Stimulated activated naive B cell treated with anti-CD40 and anti-IgM and Interleukin-4, amounts not matched to agents 10 μg/mL and 1 μg/mL and 100 μg/mL, for 72 hours (primary cell): ENCODE results near the gene DCUN1D2.
A peak's percentile ranks its signal among the peaks of the same experiment; 100 is the strongest.

Experiments used
- ATAC-seq, 2 donors: fragments of 150-1000 bp; cut with Tn5 transposase; replicated peaks; 2 replicates each; pipeline ENCODE4 v1.10.0; 2021; ENCODE audit warnings: moderate library complexity in 1 of 2
- DNase-seq: peaks from one replicate; pipeline ENCODE4 v3.0.0; 2021
- H3K27ac Mint-ChIP-seq: one replicate; pipeline ENCODE4 v1.8.0; 2022; ENCODE audit warnings: mild to moderate bottlenecking, mixed read lengths
- H3K27me3 Mint-ChIP-seq, 2 donors: one replicate each; pipeline ENCODE4 v1.8.0; 2022; ENCODE audit warnings: mixed read lengths in 2 of 2
- H3K36me3 Mint-ChIP-seq, 2 donors: one replicate each; pipeline ENCODE4 v1.8.0; 2022; ENCODE audit warnings: mixed read lengths in 2 of 2, mild to moderate bottlenecking in 1 of 2
- H3K4me1 Mint-ChIP-seq, 2 donors: one replicate each; pipeline ENCODE4 v1.8.0; 2022; ENCODE audit warnings: mixed read lengths in 2 of 2, mild to moderate bottlenecking in 1 of 2
- H3K4me3 Mint-ChIP-seq, 2 donors: one replicate each; pipeline ENCODE4 v1.8.0; 2022; ENCODE audit warnings: mild to moderate bottlenecking in 2 of 2, mixed read lengths in 2 of 2, moderate library complexity in 1 of 2
- H3K9me3 Mint-ChIP-seq, 2 donors: one replicate each; pipeline ENCODE4 v1.8.0; 2022; ENCODE audit warnings: mixed read lengths in 2 of 2, mild to moderate bottlenecking in 1 of 2

DCUN1D2 gene

DNA sequence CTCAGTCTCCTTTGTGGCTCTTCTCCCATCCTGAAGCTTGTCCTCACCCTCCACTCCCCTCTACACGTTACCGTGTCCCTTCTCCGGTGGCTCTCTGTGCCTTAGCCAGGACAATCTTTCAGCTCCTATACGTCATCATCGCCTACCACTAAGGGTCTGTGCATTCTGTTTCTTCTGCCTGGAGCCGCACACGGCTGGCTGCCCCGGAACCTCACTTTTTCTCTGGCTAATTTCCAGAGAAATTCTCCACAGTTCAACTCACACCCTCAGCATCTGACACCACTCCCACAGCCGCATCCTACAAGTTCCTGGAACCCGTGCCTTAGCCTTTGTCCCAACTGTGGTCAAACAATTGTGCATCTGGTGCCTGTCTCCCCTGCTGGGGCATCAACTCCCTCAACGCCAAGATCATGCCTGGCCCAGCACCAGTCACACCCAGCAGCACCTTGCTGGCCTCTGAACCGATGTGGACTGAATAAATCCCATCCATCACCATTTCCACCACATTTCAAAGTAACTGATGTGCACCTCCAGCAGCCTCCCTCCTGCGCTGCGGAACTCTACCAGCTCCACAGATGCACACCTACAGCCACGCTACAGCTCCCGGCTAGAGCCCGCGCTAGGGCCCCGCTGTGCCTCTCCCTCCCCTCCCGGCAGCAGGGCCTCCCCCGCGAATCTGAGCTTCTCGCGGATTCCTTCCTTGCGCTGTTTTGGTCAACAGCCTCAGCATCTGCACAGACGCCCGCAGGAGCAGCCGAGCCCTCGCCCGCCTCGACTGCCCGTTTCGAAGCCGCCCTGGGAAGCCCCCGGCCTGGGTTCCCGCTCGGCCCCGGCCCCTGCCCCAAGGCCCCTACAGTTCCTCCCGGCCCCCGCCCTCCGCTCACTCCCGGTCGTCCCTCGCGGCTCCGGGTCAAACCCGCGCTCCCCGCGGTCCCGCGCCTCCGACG lies 689 bp downstream of the DCUN1D2 start:
- Mint-ChIP-seq H3K9me3 (no peaks in the 10 kb centered on the region), H3K4me3 (peak overlapping the region; percentile 83 to 93)
- peak; percentile 25 for DNase-seq

DNA sequence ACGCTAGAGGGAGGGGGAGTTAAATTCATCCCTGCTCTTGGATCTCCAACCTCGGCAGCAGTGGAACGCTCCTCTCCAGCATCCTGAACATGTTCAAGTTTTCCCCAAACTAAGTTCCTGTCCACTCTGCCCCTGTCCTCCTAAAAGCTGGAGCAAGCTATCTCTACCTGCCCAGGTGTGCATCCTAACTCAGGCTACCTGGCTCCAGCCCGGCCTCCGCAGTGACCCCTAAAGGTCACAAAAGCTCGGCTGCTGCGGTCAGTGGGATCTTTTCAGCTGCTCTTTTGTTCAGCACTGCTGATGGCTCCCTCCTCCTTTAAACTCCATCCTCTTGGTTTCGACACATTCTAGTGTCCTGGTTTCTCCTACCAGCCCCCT lies 1.4 kb downstream of the DCUN1D2 start:
- Mint-ChIP-seq H3K4me1 (peaks cover 27 to 44% of the 10 kb centered on the region in 2 donors), H3K27ac (no peak overlapping the region), H3K36me3 (peaks cover 0 to 12% of the 10 kb centered on the region in 2 donors), H3K9me3 (no peaks in the 10 kb centered on the region), H3K27me3 (no peaks in the 10 kb centered on the region), H3K4me3 (peak overlapping the region; percentile 83 to 93)
- DNase-seq (no peak), ATAC-seq (no peak)

More for the DNA sequence above, 689 bp downstream of the DCUN1D2 start:
- Mint-ChIP-seq H3K27ac (peak overlapping the region; percentile 67), H3K4me1 (peaks cover 27 to 44% of the 10 kb centered on the region in 2 donors), H3K36me3 (peaks cover 0 to 15% of the 10 kb centered on the region in 2 donors), H3K27me3 (no peaks in the 10 kb centered on the region)
- peak; percentile 38 to 52 for ATAC-seq

DNA sequence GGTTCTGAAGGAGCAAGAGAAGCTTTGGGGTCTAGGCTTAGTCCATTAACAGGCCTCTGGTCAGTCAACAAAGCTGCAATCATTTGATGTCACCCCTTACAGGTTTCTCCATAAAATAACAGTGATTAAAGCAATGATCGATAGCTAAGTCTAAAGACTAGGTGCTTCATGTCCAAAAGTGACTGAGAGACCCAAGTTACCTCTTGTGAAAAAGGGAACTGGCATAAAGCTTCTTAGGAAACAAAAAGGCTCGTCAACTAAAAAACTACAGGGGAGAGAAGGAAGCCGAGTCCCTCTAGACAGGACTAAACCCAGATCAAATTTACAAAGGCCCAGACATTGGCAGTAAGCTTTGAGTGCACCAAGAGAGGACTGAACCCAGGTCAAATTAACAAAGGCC lies 2.2 kb downstream of the DCUN1D2 start:
- Mint-ChIP-seq H3K27ac (no peak overlapping the region), H3K36me3 (peaks cover 2 to 14% of the 10 kb centered on the region in 2 donors), H3K27me3 (no peaks in the 10 kb centered on the region), H3K4me1 (peaks cover 29 to 42% of the 10 kb centered on the region in 2 donors), H3K4me3 (peak overlapping the region in 1 of 2 donors; percentile 11), H3K9me3 (no peaks in the 10 kb centered on the region)
- DNase-seq (no peak), ATAC-seq (no peak)

DNA sequence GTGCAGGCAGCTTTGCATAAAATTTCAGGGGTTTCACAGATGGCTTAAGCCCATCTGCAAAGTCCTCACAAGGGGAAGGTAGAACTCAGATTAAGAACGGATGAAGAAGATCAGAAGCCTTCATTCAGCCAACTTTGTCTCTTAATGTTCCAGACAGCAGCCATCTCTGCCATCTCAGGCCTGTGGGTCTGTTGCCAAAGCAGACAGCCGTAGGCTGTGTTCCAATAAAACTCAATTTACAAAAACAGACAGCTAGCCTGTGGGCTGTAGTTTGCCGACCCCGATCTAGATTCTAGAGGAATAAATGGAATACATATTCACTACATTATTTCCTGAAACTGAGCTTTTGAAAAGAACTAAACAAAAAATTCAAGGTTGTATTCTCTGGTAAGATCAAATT lies 3.8 kb downstream of the DCUN1D2 start:
- Mint-ChIP-seq H3K36me3 (peaks cover 2 to 15% of the 10 kb centered on the region in 2 donors), H3K4me1 (peaks cover 27 to 33% of the 10 kb centered on the region in 2 donors), H3K4me3 (no peak overlapping the region), H3K27ac (no peak overlapping the region), H3K9me3 (no peaks in the 10 kb centered on the region), H3K27me3 (no peaks in the 10 kb centered on the region)
- no peak for DNase-seq
- ATAC-seq: no peak

DNA sequence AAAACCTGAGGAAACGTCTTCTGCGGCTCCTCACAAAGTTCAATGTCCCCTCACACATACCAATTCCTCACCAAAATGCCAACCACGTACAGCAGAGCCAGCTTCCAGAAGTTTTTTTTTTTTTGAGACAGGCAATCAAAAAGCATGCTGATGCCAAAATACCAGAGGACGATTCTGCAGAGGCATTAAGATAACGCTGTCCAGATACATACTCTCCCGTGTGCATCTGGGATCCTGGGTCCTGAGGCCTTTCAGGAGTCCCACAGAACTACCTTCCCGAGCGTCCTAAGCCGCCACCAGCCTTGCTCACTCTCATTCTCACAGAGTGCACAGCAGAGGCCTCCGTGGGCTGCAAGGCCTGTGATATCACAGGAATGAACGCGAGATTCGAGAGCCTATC lies 5.0 kb downstream of the DCUN1D2 start:
- Mint-ChIP-seq H3K36me3 (peaks cover 3 to 15% of the 10 kb centered on the region in 2 donors), H3K27me3 (no peaks in the 10 kb centered on the region), H3K4me1 (peaks cover 25 to 29% of the 10 kb centered on the region in 2 donors), H3K27ac (no peak overlapping the region), H3K9me3 (no peaks in the 10 kb centered on the region), H3K4me3 (no peak overlapping the region)
- ATAC-seq: no peak
- no peak for DNase-seq

DNA sequence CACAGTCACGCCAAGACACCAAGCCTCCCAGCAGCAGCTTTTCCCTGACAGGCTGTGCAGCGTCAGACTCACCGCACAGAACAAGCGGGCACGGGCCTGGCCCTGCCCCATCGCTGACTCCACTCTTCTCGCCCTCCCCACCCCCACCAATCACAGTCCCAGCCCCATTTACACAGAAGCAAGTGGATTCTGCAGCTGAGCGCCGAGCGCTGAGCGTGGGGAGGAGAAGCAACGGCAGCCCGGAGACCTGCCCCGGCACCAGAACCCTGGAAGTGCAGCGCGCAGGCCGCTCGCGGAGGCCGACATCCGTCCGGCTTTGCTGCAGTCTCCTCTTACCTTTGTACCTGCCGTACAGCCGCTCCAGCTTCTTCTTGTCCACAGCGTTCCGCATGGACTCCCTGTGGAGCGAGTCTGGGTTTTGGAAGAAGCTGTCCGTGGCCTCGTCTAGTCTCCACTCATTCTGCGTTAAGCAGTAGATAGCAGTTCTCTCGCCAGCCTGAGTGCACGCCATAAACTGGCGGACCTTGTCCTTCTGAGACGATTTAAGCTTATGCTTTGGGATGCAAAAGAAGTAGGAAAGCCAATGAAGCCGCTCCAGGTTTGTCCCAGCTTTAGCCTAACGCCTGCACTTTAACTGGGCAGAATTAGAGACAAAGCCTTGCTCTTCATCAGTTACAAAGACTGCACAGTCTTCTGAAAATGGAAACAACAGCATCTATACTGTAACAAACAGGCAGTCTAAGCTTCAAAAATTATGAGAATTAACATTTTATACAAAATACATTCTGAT lies 6.8 kb downstream of the DCUN1D2 start:
- Mint-ChIP-seq H3K36me3 (peaks cover 17 to 23% of the 10 kb centered on the region in 2 donors), H3K9me3 (no peaks in the 10 kb centered on the region), H3K4me1 (peaks cover 15 to 16% of the 10 kb centered on the region in 2 donors), H3K27me3 (no peaks in the 10 kb centered on the region), H3K27ac (no peak overlapping the region), H3K4me3 (no peak overlapping the region)
- ATAC-seq: no peak
- DNase-seq: no peak

DNA sequence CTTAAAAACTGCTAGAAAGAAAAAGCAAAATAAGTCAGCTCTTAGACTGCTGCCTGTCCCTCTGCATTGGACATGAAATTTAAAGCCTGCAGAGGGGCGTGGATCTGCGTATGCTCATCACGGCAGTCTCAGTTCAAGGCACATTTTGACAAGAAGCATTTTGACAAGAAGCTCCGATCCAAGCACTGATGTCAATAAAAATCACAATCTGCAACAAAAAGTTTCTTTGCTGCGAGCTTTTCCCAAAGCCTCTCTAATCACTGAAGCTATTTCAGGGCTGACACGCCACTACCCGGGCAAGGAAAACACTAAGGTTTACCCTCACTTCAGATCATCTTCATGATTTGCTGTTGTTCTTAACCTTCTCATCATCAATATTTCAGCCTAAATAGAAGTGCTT lies 7.4 kb downstream of the DCUN1D2 start:
- Mint-ChIP-seq H3K27ac (no peak overlapping the region), H3K27me3 (no peaks in the 10 kb centered on the region), H3K36me3 (peaks cover 18 to 26% of the 10 kb centered on the region in 2 donors), H3K4me3 (no peak overlapping the region), H3K9me3 (no peaks in the 10 kb centered on the region), H3K4me1 (peaks cover 9 to 10% of the 10 kb centered on the region in 2 donors)
- no peak for ATAC-seq
- DNase-seq: no peak

DNA sequence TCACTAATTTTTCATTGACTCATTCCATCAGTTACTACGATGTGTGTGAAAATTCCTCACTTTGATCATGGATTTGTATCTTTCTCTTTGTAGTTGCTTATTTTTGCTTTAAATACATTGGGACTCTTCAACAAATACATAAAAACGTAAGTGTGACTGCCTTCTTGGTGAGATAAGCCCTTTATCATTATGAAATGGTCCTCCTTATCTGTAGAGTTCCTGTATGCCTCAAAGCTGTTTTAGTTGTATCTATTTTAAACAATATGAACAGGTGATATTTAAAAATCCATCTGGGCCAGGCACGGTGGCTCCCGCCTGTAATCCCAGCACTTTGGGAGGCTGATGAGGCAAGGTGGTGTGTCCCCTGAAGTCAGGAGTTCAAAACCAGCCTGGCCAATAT lies 11.3 kb downstream of the DCUN1D2 start:
- no peak overlapping the region for H3K4me3 Mint-ChIP-seq
- no peak overlapping the region for H3K27ac Mint-ChIP-seq
- ATAC-seq (no peak), DNase-seq (no peak)
- peaks cover 0 to 2% of the 10 kb centered on the region in 2 donors for H3K4me1 Mint-ChIP-seq
- H3K9me3 Mint-ChIP-seq: no peaks in the 10 kb centered on the region
- peaks cover 33 to 54% of the 10 kb centered on the region in 2 donors for H3K36me3 Mint-ChIP-seq
- H3K27me3 Mint-ChIP-seq: no peaks in the 10 kb centered on the region

DNA sequence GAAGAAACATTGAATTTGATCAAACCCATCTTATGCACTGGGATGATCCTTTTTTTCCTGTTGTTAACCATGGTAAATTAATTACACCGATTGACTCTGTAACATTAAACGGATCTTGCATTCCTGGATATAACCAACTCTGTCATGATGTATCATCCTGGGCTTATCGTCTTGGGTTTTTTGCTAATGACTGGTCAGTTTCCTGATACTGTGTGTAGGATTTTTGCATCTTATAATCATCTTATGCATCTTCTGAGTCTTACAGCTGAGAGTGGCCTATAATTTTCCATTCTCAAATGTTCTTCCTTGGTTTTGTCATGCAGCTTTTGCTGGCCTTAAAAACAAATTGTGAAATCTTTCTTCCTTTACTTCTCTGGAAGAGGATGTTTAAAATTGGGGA lies 12.8 kb downstream of the DCUN1D2 start:
- DNase-seq (no peak), ATAC-seq (no peak)
- Mint-ChIP-seq H3K27ac (no peak overlapping the region), H3K4me3 (no peak overlapping the region), H3K36me3 (peaks cover 36 to 63% of the 10 kb centered on the region in 2 donors), H3K27me3 (no peaks in the 10 kb centered on the region), H3K9me3 (no peaks in the 10 kb centered on the region), H3K4me1 (peaks cover 0 to 1% of the 10 kb centered on the region in 2 donors)

DNA sequence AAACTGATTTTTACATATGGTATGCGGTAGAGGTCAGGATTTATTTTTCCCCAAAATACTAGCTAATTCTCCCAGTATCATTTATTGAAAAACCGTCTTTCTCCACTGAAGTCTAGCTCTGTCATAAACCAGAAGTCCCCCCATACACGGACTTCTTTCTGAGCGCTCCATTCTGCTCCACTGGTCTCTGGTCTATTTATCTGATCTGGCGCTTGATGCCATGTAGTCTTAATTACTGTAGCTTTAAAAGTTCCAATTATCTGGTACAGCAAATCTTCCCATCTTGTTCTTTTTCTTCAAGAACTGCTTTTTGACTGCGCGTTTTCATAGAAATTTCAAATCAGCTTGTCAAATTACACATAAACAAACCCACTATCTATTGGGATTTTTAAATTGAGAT lies 13.7 kb downstream of the DCUN1D2 start:
- Mint-ChIP-seq H3K4me1 (peaks cover 0 to 1% of the 10 kb centered on the region in 2 donors), H3K4me3 (no peak overlapping the region), H3K9me3 (no peaks in the 10 kb centered on the region), H3K36me3 (peaks cover 36 to 72% of the 10 kb centered on the region in 2 donors), H3K27ac (no peak overlapping the region), H3K27me3 (no peaks in the 10 kb centered on the region)
- no peak for DNase-seq
- no peak for ATAC-seq

DNA sequence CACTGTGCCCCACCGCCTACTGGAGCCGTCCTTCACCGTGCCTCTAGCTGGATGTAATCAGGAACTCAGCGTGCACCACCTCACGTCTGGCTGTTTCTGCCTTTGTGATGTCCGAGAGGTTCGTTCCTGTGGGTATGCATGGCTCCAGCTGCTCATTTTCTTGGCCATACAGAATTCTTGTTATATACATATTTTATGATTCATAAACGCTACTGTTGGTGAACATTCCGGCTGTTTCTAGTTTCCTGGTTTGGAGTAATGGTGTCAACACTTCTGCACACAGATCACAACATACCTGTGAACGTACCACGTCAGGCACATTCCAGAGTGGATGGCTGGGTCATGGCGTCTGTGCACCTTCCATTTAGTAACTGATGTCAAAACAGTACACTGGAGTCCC lies 14.6 kb downstream of the DCUN1D2 start:
- H3K9me3 Mint-ChIP-seq: no peaks in the 10 kb centered on the region
- H3K4me3 Mint-ChIP-seq: no peak overlapping the region
- H3K36me3 Mint-ChIP-seq: peaks cover 44 to 81% of the 10 kb centered on the region in 2 donors

DNA sequence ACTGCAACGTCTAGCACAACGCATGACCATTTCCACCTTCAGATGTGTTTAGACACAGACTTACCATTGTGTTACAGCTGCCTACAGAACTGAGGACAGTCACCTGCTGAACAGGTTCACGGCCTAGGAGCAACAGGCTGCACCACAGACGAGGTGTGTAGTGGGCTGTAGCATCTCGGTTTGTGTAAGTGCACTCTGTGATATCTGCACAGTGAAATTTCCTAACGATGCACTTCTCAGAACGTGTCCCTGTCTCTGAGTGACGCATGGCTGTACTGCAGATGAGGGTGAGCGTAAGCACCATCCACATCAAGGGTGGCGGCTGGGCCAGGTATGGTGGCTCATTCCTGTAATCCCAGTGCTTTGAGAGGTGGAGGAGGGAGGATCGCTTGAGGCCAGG lies 15.2 kb downstream of the DCUN1D2 start:
- H3K4me3 Mint-ChIP-seq: no peak overlapping the region
- DNase-seq: no peak
- no peaks in the 10 kb centered on the region for H3K9me3 Mint-ChIP-seq
- H3K36me3 Mint-ChIP-seq: peaks cover 42 to 87% of the 10 kb centered on the region in 2 donors
- no peak for ATAC-seq
- no peak overlapping the region for H3K27ac Mint-ChIP-seq
- peaks cover 0 to 5% of the 10 kb centered on the region in 2 donors for H3K4me1 Mint-ChIP-seq
- no peaks in the 10 kb centered on the region for H3K27me3 Mint-ChIP-seq

More for the DNA sequence above, 14.6 kb downstream of the DCUN1D2 start:
- no peaks in the 10 kb centered on the region for H3K27me3 Mint-ChIP-seq
- H3K27ac Mint-ChIP-seq: no peak overlapping the region
- H3K4me1 Mint-ChIP-seq: peaks cover 0 to 1% of the 10 kb centered on the region in 2 donors
- DNase-seq (no peak), ATAC-seq (no peak)

DNA sequence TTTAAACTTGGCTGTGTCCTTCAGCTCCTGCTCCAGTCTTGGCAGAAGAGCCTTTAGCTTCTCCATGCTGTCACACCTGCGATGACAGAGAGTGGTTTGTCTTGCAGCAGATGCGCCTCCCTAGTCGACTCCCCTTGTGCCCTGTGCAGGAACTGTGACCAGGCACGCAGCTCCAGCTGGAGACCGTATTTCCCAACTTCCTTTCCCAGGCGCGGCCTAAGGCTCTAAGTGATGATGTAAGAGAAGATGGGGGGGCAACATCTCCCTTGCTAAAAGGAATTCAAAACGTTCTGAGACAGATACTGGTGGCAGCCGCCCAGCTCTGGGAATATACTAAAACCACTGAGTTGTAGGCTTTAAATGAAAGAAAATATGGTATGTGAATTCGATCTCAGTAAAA lies 16.3 kb downstream of the DCUN1D2 start:
- DNase-seq: no peak
- Mint-ChIP-seq H3K9me3 (no peaks in the 10 kb centered on the region), H3K27me3 (no peaks in the 10 kb centered on the region), H3K4me3 (no peak overlapping the region), H3K27ac (no peak overlapping the region), H3K36me3 (peaks cover 37 to 83% of the 10 kb centered on the region in 2 donors), H3K4me1 (peaks cover 0 to 5% of the 10 kb centered on the region in 2 donors)
- no peak for ATAC-seq

DNA sequence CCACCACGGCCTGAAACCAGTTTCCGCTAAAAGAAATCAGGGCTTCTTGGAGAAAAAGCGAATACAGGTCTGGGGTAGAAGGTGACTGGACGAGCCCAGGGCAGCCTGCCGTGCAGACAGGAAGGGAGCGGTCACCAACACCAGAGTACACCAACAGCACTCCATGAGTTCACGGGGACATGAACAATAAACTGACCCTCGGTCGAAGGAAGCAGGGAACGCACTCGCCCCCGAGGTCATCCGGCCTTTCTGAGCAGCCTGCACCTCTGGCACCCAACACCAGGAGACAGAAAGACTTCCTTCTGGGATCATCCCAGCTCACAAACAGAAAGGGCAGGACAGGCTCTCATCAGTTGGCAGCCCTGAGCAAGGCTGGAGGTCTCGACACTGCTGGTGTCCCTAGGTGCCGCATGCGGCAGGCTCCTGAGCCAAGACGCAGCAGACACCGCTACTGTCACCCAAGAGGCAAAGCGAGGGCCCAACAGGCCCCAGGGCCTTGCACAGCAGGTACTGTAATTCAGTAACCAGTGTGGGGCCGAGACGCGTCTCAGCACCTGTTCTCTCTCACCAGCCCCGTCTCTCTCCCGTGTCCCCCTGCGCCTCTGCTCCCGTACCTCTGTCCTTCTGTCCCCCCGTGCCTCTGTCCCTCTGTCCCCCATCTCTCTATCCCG lies 18.0 kb downstream of the DCUN1D2 start:
- DNase-seq (no peak), ATAC-seq (no peak)
- Mint-ChIP-seq H3K27ac (no peak overlapping the region), H3K36me3 (peaks cover 37 to 81% of the 10 kb centered on the region in 2 donors), H3K9me3 (no peaks in the 10 kb centered on the region), H3K4me1 (peaks cover 0 to 5% of the 10 kb centered on the region in 2 donors), H3K27me3 (no peaks in the 10 kb centered on the region), H3K4me3 (no peak overlapping the region)
